C4-2B (cell line): ENCODE data around the gene TPP1.

Experiments
- ZFX ChIP-seq: fragments of 450-650 bp; IDR thresholded peaks from 2 replicates; pipeline ENCODE4 v1.6.1; 2017
- TF ChIP-seq, protein P1 (sequence below): fragments of 450-650 bp; conservative IDR thresholded peaks from 2 replicates; pipeline ENCODE4 v1.5.1; 2017; ENCODE audit warnings: mild to moderate bottlenecking

GRCh38 chr11:6656584-6656915, 37.3 kb upstream of the TPP1 start:
- TF ChIP-seq, protein P1, sequence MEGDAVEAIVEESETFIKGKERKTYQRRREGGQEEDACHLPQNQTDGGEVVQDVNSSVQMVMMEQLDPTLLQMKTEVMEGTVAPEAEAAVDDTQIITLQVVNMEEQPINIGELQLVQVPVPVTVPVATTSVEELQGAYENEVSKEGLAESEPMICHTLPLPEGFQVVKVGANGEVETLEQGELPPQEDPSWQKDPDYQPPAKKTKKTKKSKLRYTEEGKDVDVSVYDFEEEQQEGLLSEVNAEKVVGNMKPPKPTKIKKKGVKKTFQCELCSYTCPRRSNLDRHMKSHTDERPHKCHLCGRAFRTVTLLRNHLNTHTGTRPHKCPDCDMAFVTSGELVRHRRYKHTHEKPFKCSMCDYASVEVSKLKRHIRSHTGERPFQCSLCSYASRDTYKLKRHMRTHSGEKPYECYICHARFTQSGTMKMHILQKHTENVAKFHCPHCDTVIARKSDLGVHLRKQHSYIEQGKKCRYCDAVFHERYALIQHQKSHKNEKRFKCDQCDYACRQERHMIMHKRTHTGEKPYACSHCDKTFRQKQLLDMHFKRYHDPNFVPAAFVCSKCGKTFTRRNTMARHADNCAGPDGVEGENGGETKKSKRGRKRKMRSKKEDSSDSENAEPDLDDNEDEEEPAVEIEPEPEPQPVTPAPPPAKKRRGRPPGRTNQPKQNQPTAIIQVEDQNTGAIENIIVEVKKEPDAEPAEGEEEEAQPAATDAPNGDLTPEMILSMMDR, result no peak
- TF ChIP-seq ZFX, result no peak
